Stimulated activated naive CD8-positive, alpha-beta T cell treated with anti-CD3 and anti-CD28 coated beads, Interleukin-15, Interleukin-2, amounts not matched to agents 100 U/mL and 50 U/mL, for 24 hours (primary cell): ENCODE results near the gene FUT3.
A peak's percentile ranks its signal among the peaks of the same experiment; 100 is the strongest.
"Not testable (repeated sequence)": the region's sequence is repeated elsewhere in the genome, so short reads cannot be mapped to it uniquely, and the experiment has no call there.

Source experiments
- ATAC-seq: fragments of 150-1000 bp; cut with Tn5 transposase; one replicate; pipeline ENCODE4 v1.10.0; 2021
- DNase-seq: peaks from one replicate; pipeline ENCODE4 v3.0.0; 2021

Gene FUT3

GRCh38 chr19:5851302-5851701 lies at the start of gene FUT3:
TSS of gene FUT3 (minus strand) at chr19:5851449.
- DNase-seq (no peak), ATAC-seq (no peak)

GRCh38 chr19:5900976-5901375 lies 49.7 kb upstream of the FUT3 start:
- ATAC-seq (no peak), DNase-seq (no peak)

DNA sequence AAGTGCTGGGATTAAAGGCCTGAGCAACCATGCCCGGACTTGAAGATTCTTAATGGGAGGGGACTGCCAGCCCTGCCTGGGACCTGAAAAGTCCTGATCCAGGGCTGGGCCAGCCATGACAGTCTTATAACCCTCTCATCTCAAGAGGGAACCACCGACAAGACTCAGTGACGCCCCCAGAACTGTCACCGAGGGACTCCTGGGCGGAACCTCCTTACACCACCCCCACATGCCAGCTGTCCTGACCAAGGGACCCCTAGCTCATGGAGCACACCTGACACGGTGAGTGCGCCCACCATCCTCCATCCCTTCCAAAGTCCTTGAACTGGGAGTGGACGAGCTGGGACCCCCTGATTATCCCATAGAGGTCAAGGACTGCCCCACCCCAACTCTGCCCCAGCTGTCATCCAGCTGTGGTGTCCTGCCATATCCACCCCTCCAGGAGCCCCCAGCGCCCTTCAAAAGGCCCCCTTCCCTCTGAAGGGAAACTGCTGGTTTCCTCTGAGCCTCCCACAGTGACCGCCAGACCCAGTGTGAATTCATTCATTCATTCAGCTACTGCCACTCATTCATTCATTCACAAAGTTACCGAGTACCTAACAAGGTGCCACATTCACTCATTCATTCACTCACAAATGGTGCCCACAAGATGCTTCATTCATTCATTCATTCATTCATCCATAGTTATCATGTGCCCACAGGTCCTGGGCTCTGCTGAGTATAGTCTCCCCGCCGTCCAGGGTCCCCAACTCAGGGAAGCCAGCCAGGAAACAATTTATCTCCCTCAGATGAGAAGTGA lies 48.7 kb upstream of the FUT3 start:
- ATAC-seq (no peak), DNase-seq (no peak)

DNA sequence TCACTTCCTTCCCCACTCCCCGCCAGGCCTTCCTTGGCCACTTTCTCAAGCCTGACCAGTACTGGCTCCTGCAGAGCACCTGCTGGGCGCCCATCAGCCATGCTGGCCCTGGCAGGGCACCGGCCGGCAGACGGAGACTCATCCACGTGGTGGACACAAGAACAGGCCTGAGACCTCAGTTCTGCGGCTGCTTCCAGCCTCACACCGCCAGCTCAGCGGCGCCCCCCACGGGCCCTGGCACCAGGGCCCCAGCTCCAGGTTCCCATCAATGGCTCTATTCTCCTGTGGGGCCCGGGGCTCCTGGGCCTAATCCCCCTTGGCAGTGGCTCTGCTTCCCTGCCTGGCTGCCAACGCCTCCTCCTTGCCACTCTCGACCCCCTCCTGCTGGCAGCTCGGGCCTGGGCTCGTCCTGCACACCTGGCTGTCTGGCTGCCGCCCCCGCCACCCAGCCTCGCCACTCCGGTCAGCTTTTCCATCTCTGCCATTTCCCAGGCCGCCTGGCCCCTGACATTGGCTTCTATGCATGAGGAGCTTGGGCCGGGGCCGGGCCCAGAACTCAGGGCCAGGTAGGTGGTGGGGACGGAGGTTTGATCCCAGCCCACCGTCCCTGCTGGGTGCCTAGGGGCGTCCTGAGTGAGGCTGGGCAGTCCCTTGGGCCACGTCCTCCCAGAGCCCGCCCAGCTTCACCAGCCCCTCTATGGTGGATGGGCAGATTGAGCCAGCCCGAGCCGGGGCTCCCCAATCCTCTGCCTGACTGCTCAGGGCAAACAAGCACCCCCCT lies 46.1 kb upstream of the FUT3 start:
- ATAC-seq = no peak
- DNase-seq = no peak

DNA sequence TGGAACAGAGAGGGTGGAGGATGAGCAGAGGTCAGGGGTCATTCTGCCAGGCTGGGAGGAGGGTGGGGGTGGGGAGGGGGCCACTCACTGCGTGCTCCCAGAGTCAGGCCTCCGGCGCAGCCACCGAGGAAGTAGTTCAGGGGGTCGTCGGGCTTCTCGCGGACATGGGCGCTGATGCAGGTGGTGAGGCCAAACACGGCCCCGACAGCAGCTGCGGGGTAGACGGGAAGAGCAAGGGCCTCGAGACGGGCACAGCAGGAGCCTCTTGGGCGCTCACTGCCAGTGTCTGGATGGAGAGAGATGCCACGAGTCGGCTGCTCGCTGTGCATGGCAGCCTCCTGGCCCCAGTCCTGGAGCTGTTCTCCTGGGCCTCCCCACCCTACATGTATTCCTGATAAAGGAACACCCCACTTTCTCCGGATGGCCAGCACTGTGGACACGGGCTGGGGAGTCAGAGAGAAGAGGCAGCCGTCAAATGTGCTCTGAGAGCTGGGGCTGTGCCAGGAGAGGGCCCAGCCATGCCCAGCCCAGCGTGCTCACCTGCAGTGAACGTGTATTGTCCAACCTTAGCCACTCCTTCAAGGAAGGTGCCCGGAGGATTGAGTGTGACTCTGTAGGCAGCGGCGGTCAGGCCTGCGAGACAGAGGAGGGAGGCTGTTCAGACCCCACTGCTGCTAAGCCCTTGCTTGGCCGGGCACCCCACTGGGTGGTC lies 45.3 kb upstream of the FUT3 start:
- DNase-seq (no peak), ATAC-seq (no peak)

- DNase-seq = no peak
- no peak for ATAC-seq
These were observed 44.6 kb upstream of the FUT3 start for GRCh38 chr19:5895890-5896289.

DNA sequence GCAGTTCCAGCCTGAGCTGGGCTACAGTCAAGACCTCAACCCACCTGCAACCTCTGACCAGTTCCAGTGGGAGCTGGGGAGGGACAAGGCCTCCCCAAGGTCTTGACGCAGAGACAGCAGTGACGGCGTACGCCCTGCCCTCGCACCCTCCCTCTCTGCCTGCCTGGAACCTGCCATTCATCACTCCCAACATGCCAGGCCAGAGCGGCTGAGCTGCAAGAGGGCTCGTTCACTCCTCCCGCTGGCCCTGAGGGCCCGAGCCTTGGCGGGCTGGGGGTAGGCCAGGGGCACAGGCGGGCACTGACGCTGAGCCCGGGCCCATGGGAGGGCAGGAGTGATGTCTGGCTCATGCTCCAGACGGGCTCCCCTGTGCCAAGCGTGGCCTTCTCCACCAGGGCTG lies 44.2 kb upstream of the FUT3 start:
- no peak for DNase-seq
- no peak for ATAC-seq

DNA sequence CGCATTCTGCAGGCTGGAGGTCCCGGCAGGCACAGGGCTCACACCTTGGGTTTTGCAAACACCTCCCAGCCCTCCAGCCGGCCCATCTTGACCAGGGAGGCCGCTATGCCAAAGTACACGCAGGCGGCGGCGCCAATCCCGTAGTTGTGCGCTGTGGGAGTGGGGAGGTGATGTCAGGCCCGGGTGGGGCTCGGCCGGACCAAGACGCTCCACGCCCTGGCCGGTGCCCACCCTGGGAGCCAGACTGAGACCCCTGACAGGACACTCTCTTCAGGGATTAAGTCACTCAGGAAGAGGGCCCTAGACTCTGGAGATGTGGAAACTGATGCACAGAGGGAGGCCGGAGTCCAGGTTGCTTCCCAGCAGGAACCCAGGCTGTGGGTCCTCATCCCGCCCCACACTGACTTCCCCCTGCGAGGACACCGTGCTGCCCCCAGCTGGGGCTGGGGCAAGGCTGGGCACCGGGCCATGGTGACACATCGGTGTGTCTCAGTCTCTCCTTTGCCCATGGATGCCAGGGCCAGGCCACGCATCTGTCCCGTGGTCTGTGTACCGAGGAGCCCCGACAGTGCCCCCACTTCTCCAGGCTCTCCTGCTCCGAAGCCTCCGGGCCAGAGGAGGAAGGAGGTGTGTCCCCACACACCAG lies 43.6 kb upstream of the FUT3 start:
- DNase-seq = no peak
- ATAC-seq = no peak

- ATAC-seq = no peak
- DNase-seq = no peak
These were observed 42.9 kb upstream of the FUT3 start for GRCh38 chr19:5893907-5894703.

DNA sequence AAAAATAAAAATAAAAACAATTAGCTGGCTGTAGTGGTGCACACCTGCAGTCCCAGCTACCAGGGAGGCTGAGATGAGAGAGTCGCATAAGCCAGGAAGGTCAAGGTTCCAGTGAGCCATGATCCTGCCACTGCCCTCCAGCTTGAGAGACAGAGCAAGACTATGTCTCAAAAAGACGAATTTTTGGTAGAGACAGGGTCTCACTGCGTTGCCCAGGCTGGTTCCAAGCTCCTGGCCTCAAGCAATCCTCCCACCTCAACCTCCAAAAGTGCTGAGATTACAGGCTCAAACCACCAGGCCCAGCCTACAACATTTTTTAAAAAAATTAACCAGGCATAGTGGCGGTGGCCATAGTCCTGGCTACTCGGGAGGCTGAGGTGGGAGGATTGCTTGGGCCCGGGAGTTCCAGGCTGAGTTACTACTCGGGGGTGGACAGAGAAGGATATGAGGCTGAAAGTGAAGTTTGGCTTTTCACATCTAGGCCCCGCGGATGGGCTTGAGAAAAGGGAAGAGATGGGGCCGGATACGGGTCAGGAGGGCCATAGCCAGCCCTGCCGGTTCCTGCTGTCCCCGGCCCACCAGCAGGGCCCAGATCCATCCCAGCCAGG lies 42.2 kb upstream of the FUT3 start:
- no peak for ATAC-seq
- no peak for DNase-seq

- no peak for DNase-seq
- no peak for ATAC-seq
These were observed 41.6 kb upstream of the FUT3 start for GRCh38 chr19:5892772-5893275.

DNA sequence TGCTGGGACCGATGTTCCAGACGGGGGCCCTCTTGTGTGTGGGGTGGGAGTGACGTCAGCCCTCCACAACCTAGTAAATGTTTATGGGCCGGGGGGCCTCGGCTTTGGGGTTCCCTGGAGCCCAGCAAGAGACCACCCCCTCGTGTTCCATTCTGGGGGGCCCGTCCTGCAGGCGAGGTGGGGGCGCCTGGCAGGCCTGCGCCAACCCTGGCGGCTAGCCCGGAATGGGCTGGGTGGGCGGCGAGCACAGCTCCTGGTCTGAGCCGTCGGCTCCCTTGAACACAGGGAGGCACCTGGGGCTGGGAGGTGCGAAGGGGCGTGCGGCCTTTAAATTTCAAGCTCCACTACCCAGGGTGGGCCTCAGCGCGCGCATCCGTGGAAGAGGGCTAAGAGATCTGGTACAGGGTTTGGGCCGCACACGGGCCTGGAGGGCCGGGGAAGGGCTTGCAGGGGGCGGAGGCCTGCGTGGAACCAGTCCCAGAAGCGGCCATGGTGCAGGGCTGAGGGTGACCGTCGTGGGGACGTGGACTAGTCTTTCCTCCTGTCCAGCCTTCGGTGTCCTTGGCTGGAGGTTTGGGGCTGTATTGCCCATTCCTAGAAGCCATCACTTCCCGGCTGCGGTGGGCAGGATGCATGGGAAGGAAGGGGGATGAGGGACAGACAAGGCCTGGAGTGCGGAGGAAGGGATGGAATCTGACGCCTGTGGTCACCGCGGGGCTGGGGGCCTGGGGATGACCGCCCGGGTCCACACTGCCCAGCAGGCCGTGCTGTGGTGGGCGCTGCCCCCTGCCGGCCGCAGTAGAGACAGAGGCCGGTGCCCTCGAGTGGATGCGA lies 40.9 kb upstream of the FUT3 start:
- DNase-seq (peak; percentile 30), ATAC-seq (peak; percentile 30)

DNA sequence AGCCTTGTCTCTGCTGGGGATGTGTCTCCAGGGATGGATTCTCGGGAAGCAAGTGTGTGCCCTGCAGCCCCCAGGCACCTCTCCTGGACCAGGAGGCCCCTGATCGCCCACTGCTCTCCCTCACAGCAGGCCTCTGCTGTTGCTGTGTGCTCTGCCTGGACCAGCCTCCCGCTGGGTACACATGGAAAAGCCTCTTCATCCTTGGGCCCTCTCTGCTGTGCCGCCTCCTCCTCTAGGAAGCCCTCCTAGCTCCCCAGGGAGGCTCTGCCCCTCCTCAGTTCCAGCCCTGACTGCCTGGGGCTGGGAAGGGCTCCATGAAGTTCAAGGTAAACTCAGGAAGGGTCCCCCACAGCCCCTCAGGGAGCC lies 40.3 kb upstream of the FUT3 start:
- ATAC-seq (no peak), DNase-seq (no peak)

- ATAC-seq (no peak), DNase-seq (no peak)
These were observed 38.9 kb upstream of the FUT3 start for GRCh38 chr19:5890099-5890498.

DNA sequence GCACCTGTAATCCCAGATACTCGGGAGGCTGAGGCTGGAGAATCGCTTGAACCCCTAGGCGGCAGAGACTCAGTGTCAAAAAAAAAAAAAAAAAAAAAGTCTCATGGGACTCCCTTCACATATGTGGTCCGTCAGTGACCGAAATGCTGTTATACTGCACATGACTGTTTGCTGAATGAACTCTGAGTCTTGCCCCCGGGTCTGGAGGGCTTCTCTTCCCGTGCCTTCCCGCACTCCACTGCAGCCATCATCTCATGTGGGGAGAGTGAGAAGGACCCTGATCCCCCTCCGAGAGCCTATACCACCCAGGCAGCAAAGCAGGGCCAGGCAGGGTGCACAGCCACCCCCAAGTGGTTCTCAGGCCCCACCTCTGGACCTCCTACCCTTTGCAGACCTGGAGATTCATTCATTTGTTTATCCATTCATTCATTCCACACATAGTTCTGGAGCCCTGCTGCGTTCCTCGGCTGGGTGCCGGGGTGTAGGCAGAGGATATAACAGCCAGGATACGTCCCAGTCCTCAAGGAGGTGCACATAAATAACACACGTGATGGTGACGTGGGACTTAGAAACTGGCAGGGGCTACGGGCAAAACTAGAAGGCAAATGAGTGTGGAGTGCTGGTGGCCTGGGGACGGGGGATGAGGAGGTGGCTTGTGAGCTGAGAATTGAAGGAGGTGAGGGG lies 38.2 kb upstream of the FUT3 start:
- DNase-seq (no peak), ATAC-seq (no peak)

GRCh38 chr19:5884065-5884811 lies 33.0 kb upstream of the FUT3 start:
- not testable (repeated sequence) for ATAC-seq, DNase-seq

GRCh38 chr19:5883157-5883873 lies 32.1 kb upstream of the FUT3 start:
- DNase-seq, ATAC-seq: not testable (repeated sequence)

DNA sequence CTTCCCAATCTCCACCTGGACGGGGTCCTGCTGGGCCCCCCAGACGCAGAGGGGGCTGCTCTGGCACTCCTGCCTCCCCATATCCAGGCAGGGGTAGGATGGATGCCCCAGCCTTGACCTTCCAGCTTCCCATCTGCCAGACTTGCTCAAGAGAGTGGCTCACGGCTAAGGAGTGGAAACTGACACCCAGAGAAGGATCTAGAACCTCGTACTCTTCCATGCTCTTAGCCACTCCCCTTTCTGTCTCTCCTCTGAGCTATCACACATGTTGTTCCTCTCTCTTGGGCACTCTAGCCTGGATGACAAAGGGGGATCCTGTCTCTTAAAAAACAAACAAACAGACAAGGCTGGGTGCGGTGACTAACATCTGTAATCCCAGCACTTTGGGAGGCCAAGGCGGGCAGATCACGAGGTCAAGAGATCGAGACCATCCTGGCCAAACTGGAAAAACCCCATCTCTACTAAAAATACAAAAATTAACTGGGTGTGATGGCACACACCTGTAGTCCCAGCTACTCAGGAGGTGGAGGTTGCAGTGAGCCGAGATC lies 31.2 kb upstream of the FUT3 start:
- DNase-seq = no peak
- no peak for ATAC-seq
